Activated CD4-positive, alpha-beta T cell treated with anti-CD3 and anti-CD28 coated beads for 4 hours (primary cell): ENCODE data around the gene SLC16A11.
"Not testable (repeated sequence)": the region's sequence is repeated elsewhere in the genome, so short reads cannot be mapped to it uniquely, and the experiment has no call there.

Source experiments
- DNase-seq, 2 donors: peaks; one replicate each; pipeline ENCODE4 v3.0.0-alpha.2; 2020

Gene SLC16A11

GRCh38 chr17:7056386-7056785 lies 12.5 kb upstream of the SLC16A11 start:
- no peak for DNase-seq

GRCh38 chr17:7050583-7050982 lies 6.7 kb upstream of the SLC16A11 start:
- DNase-seq, result not testable (repeated sequence)

- no peak for DNase-seq
Measured at GRCh38 chr17:7048968-7049367, 5.1 kb upstream of the SLC16A11 start.

- DNase-seq, result no peak
Measured at GRCh38 chr17:7047566-7047965, 3.7 kb upstream of the SLC16A11 start.

- peak; percentile 70 to 75 for DNase-seq
Measured at GRCh38 chr17:7046725-7047397, 3.0 kb upstream of the SLC16A11 start.

- DNase-seq, result no peak
Measured at GRCh38 chr17:7046127-7046724, 2.3 kb upstream of the SLC16A11 start.

GRCh38 chr17:7045492-7046126 lies 1.7 kb upstream of the SLC16A11 start:
- DNase-seq, result peak in 1 of 2 donors; percentile 60

GRCh38 chr17:7043182-7043496 lies 753 bp downstream of the SLC16A11 start:
- no peak for DNase-seq

- DNase-seq, result peak in 1 of 2 donors; percentile 42
Measured at GRCh38 chr17:7042501-7043181, 1.3 kb downstream of the SLC16A11 start.

- DNase-seq, result no peak
Measured at GRCh38 chr17:7041607-7042500, 2.0 kb downstream of the SLC16A11 start.

GRCh38 chr17:7039832-7040231 lies 4.1 kb downstream of the SLC16A11 start:
- no peak for DNase-seq

GRCh38 chr17:7038025-7038862 lies 5.6 kb downstream of the SLC16A11 start:
- no peak for DNase-seq

GRCh38 chr17:7035591-7036368 lies 8.1 kb downstream of the SLC16A11 start, which contains the start of gene SLC16A13:
SLC16A13 (plus strand) TSS chr17:7036015; CDS start chr17:7036383, 368 bp downstream.
- peak; percentile 98 to 99 for DNase-seq

- DNase-seq, result peak; percentile 50 to 59
Measured at GRCh38 chr17:7034955-7035590, 8.8 kb downstream of the SLC16A11 start.

GRCh38 chr17:7029659-7030058 lies 14.2 kb downstream of the SLC16A11 start:
- peak; percentile 55 to 57 for DNase-seq

- no peak for DNase-seq
Measured at GRCh38 chr17:7029096-7029495, 14.8 kb downstream of the SLC16A11 start.

GRCh38 chr17:7027335-7027734 lies 16.6 kb downstream of the SLC16A11 start:
- no peak for DNase-seq

- no peak for DNase-seq
Measured at GRCh38 chr17:7026471-7027115, 17.3 kb downstream of the SLC16A11 start.

- DNase-seq, result no peak
Measured at GRCh38 chr17:7025245-7025644, 18.6 kb downstream of the SLC16A11 start.

GRCh38 chr17:7024402-7024785 lies 19.5 kb downstream of the SLC16A11 start:
- DNase-seq, result no peak
